GM19238 (cell line): ENCODE results near the gene THPO.
A peak's percentile ranks its signal among the peaks of the same experiment; 100 is the strongest.

ENCODE experiments used
- DNase-seq: peaks from one replicate; pipeline ENCODE4 v3.0.0; 2011; ENCODE audit warnings: low spot score; ENCODE audit not compliant: insufficient read length

The THPO gene

GRCh38 chr3:184384856-184385422 is 6.9 kb upstream of the THPO start:
- no peak for DNase-seq

GRCh38 chr3:184384342-184384741 is 6.3 kb upstream of the THPO start:
- DNase-seq, result no peak

- DNase-seq, result no peak
These were observed 5.2 kb upstream of the THPO start for GRCh38 chr3:184383033-184383740.

- no peak for DNase-seq
These were observed 4.5 kb upstream of the THPO start for GRCh38 chr3:184382326-184383032.

GRCh38 chr3:184381261-184382224 is 3.5 kb upstream of the THPO start:
- no peak for DNase-seq

GRCh38 chr3:184380627-184381260 is 2.7 kb upstream of the THPO start:
- no peak for DNase-seq

- DNase-seq, result no peak
These were observed 2.2 kb upstream of the THPO start for GRCh38 chr3:184380185-184380626.

- no peak for DNase-seq
These were observed 1.6 kb upstream of the THPO start, which contains the start of gene CHRD for GRCh38 chr3:184379358-184380184. Gene CHRD (plus strand): TSS chr3:184380054. CDS start chr3:184380319, 265 bp downstream.

GRCh38 chr3:184378651-184379357 is 797 bp upstream of the THPO start:
- DNase-seq, result no peak

- no peak for DNase-seq
These were observed 633 bp downstream of the THPO start for GRCh38 chr3:184377374-184377773.

GRCh38 chr3:184375747-184376461 is 2.1 kb downstream of the THPO start:
- no peak for DNase-seq

- no peak for DNase-seq
These were observed 4.6 kb downstream of the THPO start for GRCh38 chr3:184373422-184373821.

- DNase-seq, result no peak
These were observed 5.1 kb downstream of the THPO start for GRCh38 chr3:184372911-184373310.

GRCh38 chr3:184372296-184372821 is 5.6 kb downstream of the THPO start:
- DNase-seq, result no peak

GRCh38 chr3:184371570-184372018 is 6.4 kb downstream of the THPO start:
- peak; percentile 78 for DNase-seq

GRCh38 chr3:184368586-184369183 is 9.3 kb downstream of the THPO start:
- no peak for DNase-seq

- no peak for DNase-seq
These were observed 9.9 kb downstream of the THPO start for GRCh38 chr3:184368116-184368515.
